Suprapubic skin (tissue), 4 donors: ENCODE measurements around the gene RSRP1.
"Not testable (repeated sequence)": the region's sequence is repeated elsewhere in the genome, so short reads cannot be mapped to it uniquely, and the experiment has no call there.

Experiments
- CTCF ChIP-seq, 2 donors: fragments of 200-600 bp in 1 of 2; fragments of 450-650 bp in 1 of 2; sonication (generic) in 1 of 2; IDR thresholded peaks; one replicate each; pipeline ENCODE4 v1.5.1; 2016 to 2019; ENCODE audit warnings: antibody characterized with exemption in 2 of 2, mild to moderate bottlenecking in 1 of 2, moderate library complexity in 1 of 2
- POLR2A ChIP-seq, 2 donors: fragments of 450-650 bp; IDR thresholded peaks; one replicate each; pipeline ENCODE4 v1.6.1; 2017; ENCODE audit warnings: antibody characterized with exemption in 2 of 2, mild to moderate bottlenecking in 2 of 2, moderate library complexity in 2 of 2
- POLR2AphosphoS5 ChIP-seq, 3 donors: sonication (generic); formaldehyde crosslinking; IDR thresholded peaks; one replicate each; pipeline ENCODE4 v1.6.1; 2017; ENCODE audit warnings: antibody characterized with exemption in 3 of 3

DNA sequence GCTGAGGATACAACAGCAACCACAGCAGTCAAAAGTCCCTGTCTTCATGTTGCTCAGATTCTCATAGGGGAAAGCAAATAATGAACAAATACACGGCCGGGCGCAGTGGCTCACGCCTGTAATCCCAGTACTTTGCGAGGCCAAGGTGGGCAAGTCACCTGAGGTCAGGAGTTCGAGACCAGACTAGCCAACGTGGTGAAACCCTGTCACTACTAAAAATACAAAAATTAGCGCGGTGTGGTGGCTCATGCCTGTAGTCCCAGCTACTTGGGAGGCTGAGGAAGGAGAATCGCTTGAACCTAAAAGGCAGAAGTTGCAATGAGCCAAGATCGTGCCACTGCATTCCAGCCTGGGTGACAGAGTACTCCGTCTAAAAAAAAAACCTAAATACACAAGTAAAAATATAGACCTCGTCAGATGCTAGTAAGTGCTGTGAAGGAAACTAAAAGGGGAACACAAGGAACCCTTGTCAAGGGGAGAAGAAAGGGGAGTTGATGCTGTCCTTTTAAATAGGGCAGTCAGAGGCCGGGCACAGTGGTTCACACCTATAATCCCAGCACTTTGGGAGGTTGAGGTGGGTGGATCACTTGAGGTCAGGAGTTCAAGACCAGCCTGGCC lies 21.0 kb upstream of the RSRP1 start:
- TF ChIP-seq CTCF, POLR2A, POLR2AphosphoS5 (IDR thresholded peaks at IDR 0.05): not testable (repeated sequence)
